GM12892 (cell line): ENCODE data around the gene SMCHD1.

ENCODE experiments used
- POLR2A ChIP-seq: IDR thresholded peaks from 2 replicates; pipeline ENCODE4 v1.6.1; 2011; ENCODE audit warnings: low read depth, low read length, control low read depth
- POLR2AphosphoS5 ChIP-seq: IDR thresholded peaks from 2 replicates; pipeline ENCODE4 v1.6.1; 2011; ENCODE audit warnings: low read depth, low read length, control low read depth
- TAF1 ChIP-seq: IDR thresholded peaks from 2 replicates; pipeline ENCODE4 v1.6.1; 2011; ENCODE audit warnings: low read depth, mild to moderate bottlenecking, control low read depth, low read length, borderline replicate concordance

- TF ChIP-seq POLR2AphosphoS5 (no peak), TAF1 (no peak), POLR2A (no peak)
Measured at GRCh38 chr18:2736823-2737222, 81.3 kb downstream of the SMCHD1 start.
